ENCODE results near the gene FREM1.
A peak's percentile ranks its signal among the peaks of the same experiment; 100 is the strongest.

The FREM1 gene

DNA sequence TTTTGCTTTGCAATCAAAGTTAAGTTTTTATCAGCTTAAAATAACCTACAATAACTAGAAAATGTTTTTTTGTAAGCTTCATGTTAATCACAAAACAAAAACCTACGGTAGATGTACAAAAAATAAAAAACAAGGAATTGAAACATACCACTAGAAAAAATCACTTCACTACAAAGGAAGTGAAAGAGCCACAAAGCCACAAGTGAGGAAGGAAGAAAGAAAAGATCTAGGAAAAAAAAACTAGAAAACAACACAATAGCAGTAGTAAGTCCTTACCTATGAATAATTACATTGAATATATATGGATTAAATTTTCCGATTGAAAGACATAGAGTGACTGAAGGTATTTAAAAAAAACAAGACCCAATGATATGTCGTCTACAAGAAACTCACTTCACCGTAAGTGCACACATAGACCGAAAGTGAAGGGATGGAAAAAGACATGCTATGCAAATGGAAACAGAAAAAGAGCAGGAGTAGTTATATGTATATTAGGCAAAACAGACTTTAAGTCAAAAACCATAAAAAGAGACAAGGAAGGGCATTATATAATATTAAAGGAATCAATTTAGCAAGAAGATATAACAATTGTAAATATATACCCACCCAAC, 203.6 kb downstream of the FREM1 start:
- DNase-seq (ENCODE audit: low read depth in 2 of 2), result no peak

DNA sequence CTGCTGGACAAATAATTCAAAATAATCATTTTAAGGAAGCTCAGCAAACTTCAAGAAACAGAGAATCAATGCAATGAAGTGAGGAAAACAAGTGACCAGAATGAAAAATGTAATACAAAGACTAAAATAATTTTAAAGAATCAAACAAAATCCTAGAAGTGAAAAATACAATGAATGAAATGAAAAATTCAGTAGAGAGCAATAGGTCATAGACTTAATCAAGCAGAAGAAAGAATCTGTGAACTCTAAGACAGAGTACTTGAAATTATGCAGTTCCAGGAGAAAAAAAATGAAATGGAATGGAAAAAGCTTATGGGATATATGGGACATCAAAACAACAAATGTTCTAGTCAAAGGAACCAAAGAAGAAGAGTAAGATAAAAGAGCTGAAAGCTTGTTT, 205.1 kb downstream of the FREM1 start:
- DNase-seq (ENCODE audit: low read depth in 2 of 2), result no peak

DNA sequence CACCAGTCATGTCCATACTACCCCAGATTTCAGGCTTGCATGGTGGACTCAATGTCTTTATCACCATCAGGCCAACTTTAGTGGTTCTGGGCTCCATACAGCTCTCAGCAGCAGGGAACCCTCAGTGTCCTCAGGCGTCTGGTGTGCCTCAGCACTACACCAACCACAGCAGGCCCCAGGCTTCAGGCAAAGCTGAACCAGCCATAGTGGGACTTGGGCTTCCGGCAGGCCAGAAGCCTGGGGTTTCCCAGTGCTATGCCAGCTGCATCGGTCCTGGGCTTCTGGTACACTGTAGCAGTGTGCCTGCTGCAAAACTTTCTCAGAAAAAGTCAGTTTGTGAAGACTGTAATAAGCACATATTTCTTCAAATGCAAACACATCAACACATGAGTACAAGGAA, 205.9 kb downstream of the FREM1 start:
- no peak for DNase-seq (ENCODE audit: low read depth in 2 of 2)

DNA sequence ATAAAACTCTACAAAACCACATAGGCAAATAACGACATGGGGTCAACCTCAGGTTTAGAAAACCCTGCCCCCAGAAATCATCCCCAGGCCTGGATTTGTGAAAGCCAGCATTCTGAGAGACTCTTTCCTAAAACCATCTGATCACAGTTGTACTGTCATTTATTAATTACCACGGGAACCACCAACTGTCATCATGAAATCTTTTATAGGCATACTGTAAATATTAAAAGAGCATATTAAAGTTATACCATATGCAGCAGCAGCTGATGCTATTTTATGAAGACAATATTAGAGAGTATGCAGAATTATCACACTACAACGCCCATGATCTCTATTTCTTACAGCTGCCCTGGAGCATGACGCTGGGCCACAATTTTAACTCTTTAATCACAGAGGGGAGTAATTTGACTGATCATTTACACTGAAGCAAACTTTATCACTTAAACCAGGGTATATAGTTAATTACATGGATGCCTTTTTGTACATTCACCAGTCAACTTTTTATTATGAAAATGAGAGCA, 208.0 kb downstream of the FREM1 start:
- no peak for DNase-seq (ENCODE audit: low read depth in 2 of 2)

DNA sequence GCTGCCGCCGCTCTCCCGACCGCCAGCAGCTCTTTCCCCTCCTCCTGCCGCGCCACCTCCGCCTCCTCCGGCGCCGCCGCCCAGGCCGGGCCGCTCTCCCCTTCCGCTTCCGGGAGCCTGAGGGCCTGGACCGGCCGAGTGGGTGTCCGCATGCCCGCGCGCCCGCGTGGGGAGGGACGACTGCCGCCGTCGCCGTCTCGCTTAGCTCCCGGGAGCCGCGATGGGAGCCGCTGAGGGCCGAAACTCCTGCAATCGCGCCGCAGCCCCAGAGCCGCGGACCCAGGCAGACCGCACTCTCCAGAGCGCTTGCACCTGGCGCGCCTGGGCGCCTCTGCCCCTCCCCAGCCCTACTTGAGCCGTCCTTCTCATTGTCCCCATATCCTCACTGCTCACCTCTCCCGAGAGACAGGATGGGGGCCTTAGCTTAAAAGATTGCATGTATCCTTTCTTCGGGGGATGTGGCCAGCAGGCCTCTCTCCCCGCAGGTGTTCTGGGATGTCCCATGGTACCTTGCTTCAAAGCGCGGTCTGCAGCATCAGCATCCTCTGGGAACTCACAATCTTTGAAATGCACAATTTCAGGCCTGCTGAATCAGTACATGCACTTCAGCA, 216.9 kb downstream of the FREM1 start, which contains the start of gene ZDHHC21:
ZDHHC21 (minus strand) TSS at position 182 of the 611 bp plus-strand sequence. CDS start 19,092 bp downstream, outside the sequence.
- peak in 1 of 2 experiments; percentile 21 for DNase-seq (ENCODE audit: low read depth in 2 of 2)

DNA sequence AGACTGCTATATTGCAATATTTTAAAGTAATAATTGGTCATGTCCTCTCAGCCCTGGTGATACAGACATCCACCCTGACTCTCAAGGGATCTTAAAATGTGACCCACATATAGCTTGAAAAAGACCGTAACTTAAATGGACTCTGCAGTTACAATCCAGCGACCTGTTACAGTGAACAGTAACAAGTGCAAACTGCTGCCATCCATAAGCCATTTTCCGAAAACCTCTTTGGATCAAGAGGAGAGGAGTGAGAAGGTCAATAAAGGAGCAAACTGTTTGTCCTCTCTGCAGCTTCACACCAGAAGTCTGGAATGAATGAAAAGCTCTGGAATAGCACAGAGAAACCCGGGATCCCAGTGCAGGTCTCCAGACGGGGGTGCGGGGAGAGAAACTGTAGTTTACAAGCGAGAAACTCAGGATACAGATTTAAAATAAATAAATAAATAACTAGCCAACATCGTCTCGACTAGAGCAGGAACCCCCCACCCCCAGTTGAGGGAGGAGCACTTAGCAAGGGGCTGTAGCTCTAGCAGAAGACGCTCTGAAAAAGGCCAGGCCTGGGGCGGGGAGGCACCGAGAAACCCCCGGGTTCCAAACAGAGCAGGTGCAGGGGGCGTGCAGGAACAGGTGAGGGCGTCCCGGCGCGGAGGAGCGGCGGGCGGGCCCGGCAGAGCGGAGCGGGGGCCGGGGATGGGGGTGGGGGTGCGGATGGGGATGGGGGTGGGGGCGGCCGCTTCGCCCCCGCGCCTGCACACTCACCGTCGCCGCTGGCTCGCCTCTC, 217.6 kb downstream of the FREM1 start:
- DNase-seq (ENCODE audit: low read depth in 2 of 2), result no peak

DNA sequence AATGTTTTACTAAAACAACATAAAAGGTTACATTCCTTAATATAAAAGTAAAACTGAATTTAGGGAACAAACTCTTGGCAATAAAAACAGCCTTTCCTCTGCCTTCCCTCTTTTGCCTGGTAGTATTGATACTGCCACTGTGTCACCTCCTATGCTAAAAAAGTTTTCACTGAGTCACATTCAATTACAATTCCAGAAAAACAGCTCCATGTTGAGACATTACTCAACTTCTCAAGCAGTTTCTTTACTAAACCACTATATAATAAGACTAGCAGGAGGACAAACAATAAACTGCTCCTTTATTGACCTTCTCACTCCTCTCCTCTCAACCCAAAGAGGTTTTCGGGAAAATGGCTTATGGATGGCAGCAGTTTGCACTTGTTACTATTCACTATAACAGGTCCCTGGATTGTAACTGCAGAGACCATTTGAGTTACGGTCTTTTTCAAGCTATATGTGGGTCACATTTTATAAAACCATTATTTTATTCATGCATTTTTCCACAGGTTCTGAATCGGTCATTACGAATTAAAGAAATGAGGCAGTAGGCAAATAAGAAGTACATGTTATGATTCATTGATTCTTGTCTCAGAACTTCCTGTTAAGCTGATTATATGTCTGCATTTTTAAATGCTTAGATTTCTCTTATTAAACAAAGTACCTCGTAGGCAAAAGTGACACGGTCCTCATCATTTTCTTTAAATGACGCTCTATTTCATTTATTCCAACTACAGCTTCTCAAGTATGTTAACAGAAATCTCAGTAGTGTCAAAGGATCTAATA, 219.1 kb downstream of the FREM1 start:
- no peak for DNase-seq (ENCODE audit: low read depth in 2 of 2)

DNA sequence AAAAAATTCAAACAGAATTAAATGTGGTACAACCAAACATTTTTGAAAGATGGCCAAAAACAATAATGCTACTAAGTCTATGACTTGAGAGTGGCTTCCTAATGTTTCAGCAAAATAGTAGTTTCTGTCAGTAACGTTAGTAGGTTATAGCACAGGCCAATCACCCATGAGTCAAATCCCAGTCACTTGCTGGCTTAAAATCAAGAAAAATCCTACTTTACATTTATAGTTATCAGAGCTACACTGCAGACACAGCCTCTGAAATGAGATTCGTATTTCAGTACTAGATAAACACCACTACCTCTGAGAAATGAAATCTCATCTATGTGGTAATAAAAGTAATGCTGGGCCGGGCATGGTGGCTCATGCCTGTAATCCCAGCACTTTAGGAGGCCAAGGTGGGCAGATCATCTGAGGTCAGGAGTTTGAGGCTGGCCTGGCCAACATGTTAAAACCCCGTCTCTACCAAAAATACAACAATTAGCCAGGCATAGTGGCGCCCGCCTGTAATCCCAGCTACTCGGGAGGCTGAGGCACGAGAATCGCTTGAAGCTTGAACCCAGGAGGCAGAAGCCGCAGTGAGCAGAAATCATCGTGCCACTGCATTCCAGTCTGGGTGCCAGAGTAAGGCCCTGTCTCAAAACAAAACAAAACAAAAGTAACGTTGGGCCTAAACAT, 223.0 kb downstream of the FREM1 start:
- peak; percentile 59 to 60 for DNase-seq (ENCODE audit: low read depth in 2 of 2)

DNA sequence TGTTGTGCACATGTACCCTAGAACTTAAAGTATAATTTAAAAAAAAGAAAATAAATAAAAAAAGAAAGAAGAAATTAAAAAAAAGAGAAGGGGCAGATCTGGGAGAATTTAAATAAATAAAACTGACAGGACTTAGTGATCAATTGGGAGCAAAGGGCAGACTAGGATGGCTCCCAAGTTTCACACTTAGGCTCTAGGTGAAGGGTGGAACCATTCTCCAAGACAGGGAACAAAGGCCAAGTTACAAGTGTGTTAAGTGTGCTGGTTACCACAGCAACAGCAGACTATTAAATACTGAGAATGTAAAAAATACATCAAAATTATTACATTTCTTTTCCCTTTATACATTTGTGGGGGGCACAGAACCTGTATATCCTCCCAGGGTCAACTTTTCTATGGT, 224.1 kb downstream of the FREM1 start:
- DNase-seq (ENCODE audit: low read depth in 2 of 2), result no peak
